Measurements from ENCODE around the gene EEF1AKMT3. TPM values are rescaled to one million over a fixed set of nuclear protein-coding genes. Genes with fewer than 3 reads are reported as not detected.

Gene EEF1AKMT3
- polyA plus RNA-seq, 1 experiment, result 9.1 TPM

DNA sequence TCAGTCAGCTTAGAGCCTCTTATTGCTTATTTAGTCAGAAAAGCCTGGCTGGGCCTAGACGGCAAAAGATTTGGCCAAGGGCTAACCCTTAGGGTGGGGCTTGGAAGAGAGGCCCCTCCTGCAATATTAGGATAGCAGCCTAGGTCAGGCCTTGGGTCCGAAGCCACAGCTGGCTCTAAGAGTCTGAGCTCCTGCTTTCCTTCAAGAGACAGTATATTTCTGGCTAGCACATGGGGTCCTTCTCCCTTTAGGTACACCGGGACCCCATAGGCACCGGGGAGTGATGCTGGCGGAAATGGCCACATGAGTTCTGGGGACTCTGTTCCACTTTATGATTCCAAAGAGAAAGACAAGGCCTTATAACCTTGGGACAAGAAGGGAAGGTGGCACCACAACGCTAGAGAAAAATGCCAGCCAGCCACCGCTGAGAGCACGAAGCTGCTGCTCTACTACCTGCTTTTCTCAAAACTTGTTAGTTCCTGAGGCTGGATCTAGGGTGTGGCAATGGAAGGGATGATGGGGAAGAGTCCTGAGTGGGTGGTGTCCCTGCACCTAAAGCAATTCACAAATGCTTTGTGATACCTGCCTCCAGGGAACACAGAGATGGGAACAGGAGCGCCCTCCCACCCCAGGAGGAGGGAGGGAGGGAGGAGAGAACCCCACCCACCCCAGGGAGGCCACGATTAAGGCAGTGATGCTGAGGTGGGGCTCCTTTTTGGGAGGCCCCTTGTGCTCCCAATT is 49.2 kb downstream of the EEF1AKMT3 start:
- CTCF ChIA-PET, result interaction anchor here (1.2 to 2.8 kb wide), 4 partner anchors 11 to 84 kb away, joined by 3 to 8 read pairs (median 5); no protein-coding TSS in a partner anchor

GRCh38 chr12:57822392-57823130 is 50.1 kb downstream of the EEF1AKMT3 start:
- peaks cover 68% of the 10 kb centered on the region for H3K36me3 ChIP-seq (ENCODE audit: control insufficient read depth, insufficient read depth, low read length)
- H3K4me3 ChIP-seq (ENCODE audit: low read depth, low read length), result no peak overlapping the region
- POLR2A ChIA-PET, result no interaction called here
- H3K27me3 ChIP-seq (ENCODE audit: control insufficient read depth, insufficient read depth, low read length), result no peaks in the 10 kb centered on the region
- TF ChIP-seq CTCF (IDR thresholded peaks at IDR 0.05; ENCODE audit: insufficient read depth, low read depth, low read length), result no peak
- DNase-seq (ENCODE audit: low read depth), result no peak
- CTCF ChIA-PET, result interaction anchor here (1.0 to 2.8 kb wide), 6 partner anchors 10 to 83 kb away, joined by 4 to 8 read pairs (median 5); no protein-coding TSS in a partner anchor

More for the DNA sequence above, 49.2 kb downstream of the EEF1AKMT3 start:
- Histone ChIP-seq H3K4me3 (ENCODE audit: low read depth, low read length) (no peak overlapping the region), H3K36me3 (ENCODE audit: control insufficient read depth, insufficient read depth, low read length) (peaks cover 61% of the 10 kb centered on the region), H3K27me3 (ENCODE audit: control insufficient read depth, insufficient read depth, low read length) (no peaks in the 10 kb centered on the region)
- POLR2A ChIA-PET, result no interaction called here
- no peak for DNase-seq (ENCODE audit: low read depth)
- no peak for TF ChIP-seq CTCF (IDR thresholded peaks at IDR 0.05; ENCODE audit: insufficient read depth, low read depth, low read length)

- ChIA-PET POLR2A (no interaction called here), CTCF (interaction anchor here (1.0 to 2.8 kb wide), 5 partner anchors 9 to 83 kb away, joined by 4 to 8 read pairs (median 5); no protein-coding TSS in a partner anchor)
Measured at GRCh38 chr12:57823131-57823907, 50.9 kb downstream of the EEF1AKMT3 start.

GRCh38 chr12:57823908-57824640 is 51.7 kb downstream of the EEF1AKMT3 start:
- Histone ChIP-seq H3K27me3 (ENCODE audit: control insufficient read depth, insufficient read depth, low read length) (no peaks in the 10 kb centered on the region), H3K36me3 (ENCODE audit: control insufficient read depth, insufficient read depth, low read length) (peaks cover 64% of the 10 kb centered on the region), H3K4me3 (ENCODE audit: low read depth, low read length) (no peak overlapping the region)
- ChIA-PET POLR2A (no interaction called here), CTCF (interaction anchor here (1.0 to 2.8 kb wide), 5 partner anchors 11 to 82 kb away, joined by 3 to 8 read pairs (median 4); no protein-coding TSS in a partner anchor)
- no peak for DNase-seq (ENCODE audit: low read depth)
- no peak for TF ChIP-seq CTCF (IDR thresholded peaks at IDR 0.05; ENCODE audit: insufficient read depth, low read depth, low read length)

More at GRCh38 chr12:57823131-57823907, 50.9 kb downstream of the EEF1AKMT3 start:
- peaks cover 70% of the 10 kb centered on the region for H3K36me3 ChIP-seq (ENCODE audit: control insufficient read depth, insufficient read depth, low read length)
- no peak for TF ChIP-seq CTCF (IDR thresholded peaks at IDR 0.05; ENCODE audit: insufficient read depth, low read depth, low read length)
- no peaks in the 10 kb centered on the region for H3K27me3 ChIP-seq (ENCODE audit: control insufficient read depth, insufficient read depth, low read length)
- no peak for DNase-seq (ENCODE audit: low read depth)
- no peak overlapping the region for H3K4me3 ChIP-seq (ENCODE audit: low read depth, low read length)
